HEK293T (cell line): ENCODE data around the gene TYR.
"Not testable (repeated sequence)": the region's sequence is repeated elsewhere in the genome, so short reads cannot be mapped to it uniquely, and the experiment has no call there.

ENCODE experiments used
- CTCF ChIA-PET: fragments of 350-600 bp; formaldehyde crosslinking; extraction: SDS; loops from one replicate; lab custom pipeline; 2021; ENCODE audit warnings: antibody characterized with exemption, inconsistent platforms; lab: Yijun Ruan, JAX
- POLR2A ChIA-PET: fragments of 350-600 bp; formaldehyde crosslinking; extraction: SDS; loops from one replicate; lab custom pipeline; 2020; ENCODE audit warnings: antibody characterized with exemption, inconsistent platforms; lab: Yijun Ruan, JAX
- DNase-seq: peaks from one replicate; pipeline ENCODE4 v3.0.0; 2012; ENCODE audit warnings: mixed read lengths; ENCODE audit errors: extremely low spot score
- ARNT ChIP-seq: fragments of 450-650 bp; IDR thresholded peaks from 2 replicates; pipeline ENCODE4 v1.6.1; 2017; ENCODE audit warnings: mild to moderate bottlenecking
- BHLHE40 ChIP-seq: fragments of 450-650 bp; IDR thresholded peaks from 2 replicates; pipeline ENCODE4 v1.6.1; 2016; ENCODE audit warnings: mild to moderate bottlenecking, moderate library complexity, borderline replicate concordance
- CTBP1 ChIP-seq: fragments of 450-650 bp; IDR thresholded peaks from 2 replicates; pipeline ENCODE4 v1.6.1; 2016; ENCODE audit warnings: borderline replicate concordance
- ELF4 ChIP-seq: fragments of 450-650 bp; IDR thresholded peaks from 2 replicates; pipeline ENCODE4 v1.6.1; 2017; ENCODE audit warnings: antibody characterized with exemption
- FOXA1 ChIP-seq: fragments of 450-650 bp; IDR thresholded peaks from 2 replicates; pipeline ENCODE4 v1.6.1; 2016; ENCODE audit warnings: mild to moderate bottlenecking
- FOXK2 ChIP-seq: fragments of 450-650 bp; IDR thresholded peaks from 2 replicates; pipeline ENCODE4 v1.6.1; 2016; ENCODE audit warnings: mild to moderate bottlenecking
- FOXM1 ChIP-seq: fragments of 450-650 bp; IDR thresholded peaks from 2 replicates; pipeline ENCODE4 v1.6.1; 2017; ENCODE audit warnings: mild to moderate bottlenecking, borderline replicate concordance
- HDGF ChIP-seq: fragments of 450-650 bp; IDR thresholded peaks from 2 replicates; pipeline ENCODE4 v1.6.1; 2017; ENCODE audit warnings: antibody characterized with exemption, borderline replicate concordance
- L3MBTL2 ChIP-seq: fragments of 450-650 bp; conservative IDR thresholded peaks from 2 replicates; pipeline ENCODE4 v1.6.1; 2016; ENCODE audit warnings: mild to moderate bottlenecking
- LEF1 ChIP-seq: fragments of 450-650 bp; IDR thresholded peaks from 2 replicates; pipeline ENCODE4 v1.6.1; 2017; ENCODE audit warnings: mild to moderate bottlenecking, borderline replicate concordance
- NFRKB ChIP-seq: fragments of 450-650 bp; IDR thresholded peaks from 2 replicates; pipeline ENCODE4 v1.6.1; 2016; ENCODE audit warnings: mild to moderate bottlenecking, moderate library complexity
- SP1 ChIP-seq: fragments of 450-650 bp; IDR thresholded peaks from 2 replicates; pipeline ENCODE4 v1.6.1; 2017
- SUZ12 ChIP-seq: fragments of 450-650 bp; IDR thresholded peaks from 2 replicates; pipeline ENCODE4 v1.6.1; 2016; ENCODE audit warnings: mild to moderate bottlenecking
- TARDBP ChIP-seq: fragments of 450-650 bp; IDR thresholded peaks from 2 replicates; pipeline ENCODE4 v1.6.1; 2016
- ZNF384 ChIP-seq: fragments of 450-650 bp; IDR thresholded peaks from 2 replicates; pipeline ENCODE4 v1.6.1; 2016
- TF ChIP-seq, protein P1 (sequence below): fragments of 450-650 bp; IDR thresholded peaks from 2 replicates; pipeline ENCODE4 v1.6.1; 2016

The TYR gene

DNA sequence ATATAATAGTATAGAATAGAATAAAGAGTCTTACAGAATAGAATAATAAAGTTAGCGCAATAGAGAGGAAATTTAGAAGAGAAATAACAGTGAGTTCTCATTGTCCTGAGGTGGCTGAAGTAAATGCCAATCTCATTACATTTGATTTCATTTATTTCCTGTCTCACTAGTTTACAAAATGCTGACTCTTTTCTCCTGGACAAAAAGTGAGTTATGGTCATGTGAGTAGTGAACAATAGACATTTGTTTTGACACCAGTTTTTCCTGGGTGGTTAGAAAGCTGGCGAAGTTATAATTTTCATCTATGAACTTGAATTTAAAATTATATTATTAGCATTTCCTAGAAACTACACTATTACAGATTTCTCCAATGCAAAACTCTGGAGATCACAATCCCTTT lies 143.7 kb downstream of the TYR start:
- ChIA-PET CTCF (no interaction called here), POLR2A (no interaction called here)
- no peak for DNase-seq
- TF ChIP-seq TARDBP (no peak), FOXA1 (no peak), CTBP1 (no peak), LEF1 (no peak), ELF4 (no peak), NFRKB (no peak), FOXK2 (no peak), ZNF384 (no peak), ARNT (no peak), HDGF (no peak)
- TF ChIP-seq, protein P1, sequence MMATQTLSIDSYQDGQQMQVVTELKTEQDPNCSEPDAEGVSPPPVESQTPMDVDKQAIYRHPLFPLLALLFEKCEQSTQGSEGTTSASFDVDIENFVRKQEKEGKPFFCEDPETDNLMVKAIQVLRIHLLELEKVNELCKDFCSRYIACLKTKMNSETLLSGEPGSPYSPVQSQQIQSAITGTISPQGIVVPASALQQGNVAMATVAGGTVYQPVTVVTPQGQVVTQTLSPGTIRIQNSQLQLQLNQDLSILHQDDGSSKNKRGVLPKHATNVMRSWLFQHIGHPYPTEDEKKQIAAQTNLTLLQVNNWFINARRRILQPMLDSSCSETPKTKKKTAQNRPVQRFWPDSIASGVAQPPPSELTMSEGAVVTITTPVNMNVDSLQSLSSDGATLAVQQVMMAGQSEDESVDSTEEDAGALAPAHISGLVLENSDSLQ = no peak

DNA sequence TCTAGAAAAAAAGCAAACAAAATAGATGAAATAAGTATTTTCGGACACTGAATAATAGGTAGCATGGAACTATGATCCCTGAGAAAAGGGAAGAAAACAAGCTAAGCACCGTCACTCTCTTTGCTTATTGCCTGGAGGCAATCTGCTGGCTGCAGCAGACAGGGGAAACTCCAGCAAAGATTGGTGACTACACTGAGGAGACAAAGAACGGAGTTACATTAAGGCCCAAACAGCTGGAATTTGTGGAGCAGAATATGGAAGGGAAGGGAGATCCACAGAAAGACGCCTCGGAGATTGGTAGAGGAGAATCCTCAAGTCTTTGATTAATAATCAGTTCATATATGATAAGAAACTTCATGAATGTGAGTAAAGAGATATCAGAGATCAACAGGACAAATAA lies 150.2 kb downstream of the TYR start:
- no peak for DNase-seq
- POLR2A ChIA-PET = no interaction called here
- TF ChIP-seq, protein P1 = no peak
- TF ChIP-seq TARDBP (no peak), L3MBTL2 (no peak), ZNF384 (no peak), CTBP1 (no peak), ELF4 (no peak), BHLHE40 (no peak), FOXA1 (no peak), HDGF (no peak), SUZ12 (no peak), FOXM1 (no peak), SP1 (no peak), ARNT (no peak), FOXK2 (no peak), NFRKB (no peak)
- CTCF ChIA-PET = interaction anchor here (0.6 kb wide), 1 partner anchor 42 kb away, joined by 3 read pairs; no protein-coding TSS in a partner anchor

DNA sequence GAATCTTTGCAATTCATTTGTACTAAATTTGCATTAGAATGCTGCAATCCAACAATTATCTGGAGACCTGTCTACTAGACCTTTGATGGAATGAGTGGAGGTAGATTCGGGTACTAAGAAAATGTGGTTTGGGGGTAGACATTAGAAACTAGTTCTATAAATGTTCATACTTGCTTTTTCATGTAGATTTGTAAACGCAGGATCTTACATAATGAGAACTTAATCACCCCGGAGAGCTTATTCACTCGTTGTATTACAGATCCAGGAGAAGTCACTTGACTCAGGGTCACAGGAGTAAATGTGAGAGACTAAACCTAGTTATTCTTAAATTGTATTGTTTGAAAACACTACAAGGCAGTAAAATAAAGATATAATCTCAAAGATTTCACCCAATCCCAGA lies 154.3 kb downstream of the TYR start:
- DNase-seq, POLR2A ChIA-PET, CTCF ChIA-PET: not testable (repeated sequence)

DNA sequence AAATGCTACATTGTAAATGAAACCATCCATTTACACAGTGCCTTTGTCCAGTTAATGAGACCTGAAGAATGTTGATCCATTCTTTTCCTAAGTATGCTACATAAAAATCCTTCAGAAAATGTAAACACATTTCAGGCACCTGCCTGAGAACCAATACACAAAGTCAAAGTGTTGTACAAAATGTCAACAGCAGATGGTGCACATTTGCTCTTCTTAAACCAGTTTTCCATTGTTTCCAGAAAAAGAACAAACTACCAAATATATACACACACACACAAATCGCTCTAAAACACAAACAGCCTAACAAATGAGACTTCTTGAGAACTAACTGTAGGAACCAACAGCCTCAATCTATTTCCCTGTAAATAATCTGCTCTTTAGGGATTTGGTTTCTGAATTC lies 156.0 kb downstream of the TYR start:
- CTCF ChIA-PET, POLR2A ChIA-PET, DNase-seq: not testable (repeated sequence)

DNA sequence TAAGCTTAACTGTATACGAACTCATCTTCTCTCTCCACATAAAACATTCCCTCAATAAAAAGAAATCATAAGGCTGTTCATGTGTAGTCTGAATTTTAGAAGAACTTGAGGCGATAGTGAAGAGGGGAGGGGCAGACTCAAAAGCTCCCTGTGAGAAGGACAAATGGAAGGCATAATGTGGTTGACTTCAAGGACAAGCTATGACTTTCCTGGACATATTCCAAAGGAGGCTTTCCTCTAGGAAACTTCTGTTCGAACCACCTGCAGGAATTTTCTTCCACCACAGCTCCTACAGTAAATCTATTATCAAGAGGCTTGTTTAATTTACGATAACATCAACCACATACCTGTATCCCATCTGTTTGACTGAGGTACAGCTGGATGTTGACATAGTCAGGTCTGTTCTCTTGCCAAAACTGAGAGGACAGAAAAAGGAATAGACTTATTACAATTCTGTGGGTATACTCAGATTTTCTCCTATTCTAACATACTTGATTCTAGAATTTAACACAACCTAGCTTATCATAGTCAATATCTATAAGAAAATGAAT lies 159.5 kb downstream of the TYR start:
- CTCF ChIA-PET, DNase-seq, POLR2A ChIA-PET: not testable (repeated sequence)

DNA sequence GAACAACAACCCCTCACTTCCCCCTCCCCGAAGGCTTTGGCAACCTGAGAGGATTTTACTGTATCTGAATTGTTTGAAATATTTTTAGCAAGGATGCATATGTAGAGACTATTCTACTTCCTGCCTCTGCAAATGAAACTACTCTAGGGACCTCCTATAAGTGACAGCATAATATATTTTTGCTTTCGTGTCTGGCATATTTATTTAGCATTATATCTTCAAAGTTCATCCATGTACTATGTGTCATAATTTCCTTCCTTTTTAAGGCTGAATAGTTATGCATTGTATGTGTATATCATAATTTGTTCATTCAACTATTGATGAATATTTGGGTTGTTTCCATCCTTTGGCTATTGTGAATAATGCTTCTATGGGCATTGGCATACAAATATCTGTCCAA lies 160.4 kb downstream of the TYR start:
- POLR2A ChIA-PET, CTCF ChIA-PET: not testable (repeated sequence)

DNA sequence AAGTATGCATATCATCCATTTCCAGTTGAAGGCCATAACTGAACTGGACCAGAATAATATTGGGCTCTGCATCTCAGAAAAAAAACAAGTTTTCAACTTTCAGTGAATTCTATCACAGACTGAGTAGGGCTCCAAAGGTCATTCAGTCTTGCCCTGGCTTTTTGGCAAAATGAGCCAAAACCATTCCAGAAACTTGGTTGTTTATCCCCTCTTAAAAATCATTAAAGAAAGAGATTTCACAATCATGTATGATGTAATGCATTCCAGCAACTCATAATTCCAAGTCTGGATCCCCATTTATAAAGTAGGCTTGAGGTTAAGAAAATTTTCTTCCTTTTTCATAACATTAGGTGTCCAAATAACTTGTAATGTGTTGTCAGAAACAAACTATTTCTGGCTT lies 162.8 kb downstream of the TYR start:
- POLR2A ChIA-PET, DNase-seq, CTCF ChIA-PET: not testable (repeated sequence)

More for the DNA sequence above, 160.4 kb downstream of the TYR start:
- not testable (repeated sequence) for DNase-seq

DNA sequence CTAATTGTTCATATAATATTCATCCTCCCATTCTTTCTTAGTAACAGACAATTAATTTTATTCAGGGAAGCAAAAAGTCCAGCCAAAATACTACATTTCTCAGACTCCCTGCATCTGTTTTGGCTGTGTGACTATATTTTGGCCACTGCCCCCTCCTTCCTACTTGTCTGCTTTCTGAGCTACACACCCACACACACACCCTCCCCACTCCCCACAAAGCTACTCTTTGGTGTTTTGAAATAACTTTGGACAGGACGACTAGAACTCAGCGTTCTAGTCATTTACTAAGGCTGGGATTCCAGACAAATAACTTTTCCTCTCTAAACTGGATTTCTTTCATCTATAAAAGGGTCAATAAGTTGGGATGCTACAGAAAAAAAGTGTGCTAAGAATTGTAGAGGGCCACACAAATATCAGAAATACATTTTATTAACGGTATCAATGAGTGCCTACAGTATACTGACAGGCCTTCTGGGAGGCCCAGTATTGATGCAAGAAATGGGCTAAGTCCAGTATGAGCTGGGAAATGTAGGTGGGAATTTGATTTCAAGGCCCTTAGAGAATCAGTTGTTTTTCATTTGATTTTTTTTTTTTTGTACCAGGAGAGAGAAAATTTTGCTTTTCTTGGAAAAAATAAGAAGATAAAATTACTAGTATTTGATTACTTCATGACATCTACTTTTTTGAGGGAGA lies 165.4 kb downstream of the TYR start:
- DNase-seq, POLR2A ChIA-PET, CTCF ChIA-PET: not testable (repeated sequence)
